Measurements from ENCODE around the gene IL17F. TPM values are rescaled to one million over a fixed set of nuclear protein-coding genes. Genes with fewer than 3 reads are reported as not detected.

Gene IL17F
- total RNA-seq, 1 experiment from 2014 or later = not detected

GRCh38 chr6:52195886-52196285 is 48.4 kb downstream of the IL17F start:
- H3K36me3 ChIP-seq (ENCODE audit: control insufficient read depth in 1 of 2, insufficient read depth in 2 of 2, low read length in 2 of 2) = no peaks in the 10 kb centered on the region
- no peaks in the 10 kb centered on the region for H4K20me1 ChIP-seq (ENCODE audit: insufficient read depth)
- TF ChIP-seq CTCF (IDR thresholded peaks at IDR 0.05 in 2 of 3, conservative IDR thresholded peaks at IDR 0.05 in 1 of 3; ENCODE audit: borderline replicate concordance in 1 of 3, insufficient read depth in 1 of 3, low read depth in 2 of 3, low read length in 2 of 3) (no peak), CEBPB (IDR thresholded peaks at IDR 0.05; ENCODE audit: low read depth) (no peak), ATF3 (IDR thresholded peaks at IDR 0.05) (no peak), EGR1 (IDR thresholded peaks at IDR 0.05; ENCODE audit: low read depth) (no peak)
- ATAC-seq (no peak), DNase-seq (ENCODE audit: low read depth, low spot score) (no peak)
- no peak overlapping the region for H3K4me3 ChIP-seq (replicated peaks in 1 of 2; ENCODE audit: low read depth in 1 of 2, low read length in 2 of 2)
- RAD21 ChIA-PET (ENCODE audit: low non-redundant PET in 1 of 2, low total read pairs in 2 of 2, uncharacterized antibody in 2 of 2, unreplicated experiment in 2 of 2) = no interaction called here
- H2AFZ ChIP-seq (ENCODE audit: low read depth, low read length, poor library complexity, severe bottlenecking) = no peak overlapping the region
- no peaks in the 10 kb centered on the region for H3K9me3 ChIP-seq (ENCODE audit: control insufficient read depth in 1 of 2, insufficient read depth in 1 of 2, low read depth in 1 of 2, low read length in 2 of 2)
- H3K27ac ChIP-seq (ENCODE audit: low read depth, low read length) = no peak overlapping the region
- no peak overlapping the region for H3K4me2 ChIP-seq (ENCODE audit: low read length)
- H3K9ac ChIP-seq (ENCODE audit: low read length) = no peak overlapping the region
- POLR2A ChIA-PET = no interaction called here
- CTCF ChIA-PET = no interaction called here
- no peaks in the 10 kb centered on the region for H3K79me2 ChIP-seq (ENCODE audit: insufficient read depth, low read length)
- intact Hi-C loops (cut with micrococcal nuclease) = no loop called here
- H3K9me2 ChIP-seq (ENCODE audit: insufficient read depth) = peaks cover 3% of the 10 kb centered on the region; the same call in 1 of the 2 replicates
- BruUV-seq (replicated peaks) = no TSS peak
- H3K27me3 ChIP-seq (ENCODE audit: insufficient read depth, low read length) = no peaks in the 10 kb centered on the region
- no peaks in the 10 kb centered on the region for H3K4me1 ChIP-seq (ENCODE audit: control insufficient read depth in 1 of 2, insufficient read depth in 2 of 2, low read length in 2 of 2)

GRCh38 chr6:52191824-52192223 is 52.5 kb downstream of the IL17F start:
- Histone ChIP-seq H3K27me3 (ENCODE audit: insufficient read depth, low read length) (peaks cover 14% of the 10 kb centered on the region), H3K79me2 (ENCODE audit: insufficient read depth, low read length) (no peaks in the 10 kb centered on the region), H3K36me3 (ENCODE audit: control insufficient read depth in 1 of 2, insufficient read depth in 2 of 2, low read length in 2 of 2) (no peaks in the 10 kb centered on the region), H3K9me3 (ENCODE audit: control insufficient read depth in 1 of 2, insufficient read depth in 1 of 2, low read depth in 1 of 2, low read length in 2 of 2) (no peaks in the 10 kb centered on the region), H3K4me1 (ENCODE audit: control insufficient read depth in 1 of 2, insufficient read depth in 2 of 2, low read length in 2 of 2) (no peaks in the 10 kb centered on the region), H3K4me2 (ENCODE audit: low read length) (no peak overlapping the region), H3K4me3 (replicated peaks in 1 of 2; ENCODE audit: low read depth in 1 of 2, low read length in 2 of 2) (no peak overlapping the region), H3K9ac (ENCODE audit: low read length) (no peak overlapping the region), H3K9me2 (ENCODE audit: insufficient read depth) (peaks cover 3% of the 10 kb centered on the region; the same call in 1 of the 2 replicates), H2AFZ (ENCODE audit: low read depth, low read length, poor library complexity, severe bottlenecking) (no peak overlapping the region), H4K20me1 (ENCODE audit: insufficient read depth) (no peaks in the 10 kb centered on the region), H3K27ac (ENCODE audit: low read depth, low read length) (no peak overlapping the region)
- ATAC-seq (no peak), DNase-seq (ENCODE audit: low read depth, low spot score) (no peak)
- intact Hi-C loops (cut with micrococcal nuclease) = no loop called here
- ChIA-PET RAD21 (ENCODE audit: low non-redundant PET in 1 of 2, low total read pairs in 2 of 2, uncharacterized antibody in 2 of 2, unreplicated experiment in 2 of 2) (no interaction called here), CTCF (no interaction called here), POLR2A (no interaction called here)
- no TSS peak for BruUV-seq (replicated peaks)
- TF ChIP-seq ZFX (IDR thresholded peaks at IDR 0.05) (no peak), JUND (IDR thresholded peaks at IDR 0.05) (no peak), TCF7L2 (IDR thresholded peaks at IDR 0.05; ENCODE audit: borderline replicate concordance, extremely low read depth, insufficient read depth, insufficient read length) (no peak), REST (IDR thresholded peaks at IDR 0.05; ENCODE audit: low read depth) (no peak), RAD21 (IDR thresholded peaks at IDR 0.05; ENCODE audit: low read depth) (no peak), CTCF (IDR thresholded peaks at IDR 0.05 in 2 of 3, conservative IDR thresholded peaks at IDR 0.05 in 1 of 3; ENCODE audit: borderline replicate concordance in 1 of 3, insufficient read depth in 1 of 3, low read depth in 2 of 3, low read length in 2 of 3) (no peak), SP1 (IDR thresholded peaks at IDR 0.05; ENCODE audit: low read depth) (no peak), SRF (IDR thresholded peaks at IDR 0.05; ENCODE audit: low read depth) (no peak), ZNF274 (IDR thresholded peaks at IDR 0.05; ENCODE audit: low read depth, low read length) (no peak), ELF1 (IDR thresholded peaks at IDR 0.05; ENCODE audit: borderline replicate concordance, low read depth) (no peak)
